ENCODE data around the gene ATG13.

DNA sequence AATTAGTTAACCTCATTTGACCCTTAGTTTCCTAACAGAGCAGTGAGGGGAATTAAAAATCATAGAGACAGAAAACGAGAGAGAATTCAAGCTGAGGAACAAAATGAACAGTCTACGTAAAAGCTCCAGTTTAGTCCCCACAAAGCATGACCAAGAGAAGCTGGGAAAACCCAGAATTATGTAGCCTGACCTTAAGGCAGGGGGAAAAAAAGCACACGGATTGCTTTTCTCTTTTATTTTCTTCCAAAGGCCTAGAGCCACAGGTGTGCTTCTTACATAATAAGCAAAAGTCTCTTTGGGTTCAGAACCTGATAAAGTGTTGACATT, 23.0 kb upstream of the ATG13 start:
- TF ChIP-seq, protein P1, sequence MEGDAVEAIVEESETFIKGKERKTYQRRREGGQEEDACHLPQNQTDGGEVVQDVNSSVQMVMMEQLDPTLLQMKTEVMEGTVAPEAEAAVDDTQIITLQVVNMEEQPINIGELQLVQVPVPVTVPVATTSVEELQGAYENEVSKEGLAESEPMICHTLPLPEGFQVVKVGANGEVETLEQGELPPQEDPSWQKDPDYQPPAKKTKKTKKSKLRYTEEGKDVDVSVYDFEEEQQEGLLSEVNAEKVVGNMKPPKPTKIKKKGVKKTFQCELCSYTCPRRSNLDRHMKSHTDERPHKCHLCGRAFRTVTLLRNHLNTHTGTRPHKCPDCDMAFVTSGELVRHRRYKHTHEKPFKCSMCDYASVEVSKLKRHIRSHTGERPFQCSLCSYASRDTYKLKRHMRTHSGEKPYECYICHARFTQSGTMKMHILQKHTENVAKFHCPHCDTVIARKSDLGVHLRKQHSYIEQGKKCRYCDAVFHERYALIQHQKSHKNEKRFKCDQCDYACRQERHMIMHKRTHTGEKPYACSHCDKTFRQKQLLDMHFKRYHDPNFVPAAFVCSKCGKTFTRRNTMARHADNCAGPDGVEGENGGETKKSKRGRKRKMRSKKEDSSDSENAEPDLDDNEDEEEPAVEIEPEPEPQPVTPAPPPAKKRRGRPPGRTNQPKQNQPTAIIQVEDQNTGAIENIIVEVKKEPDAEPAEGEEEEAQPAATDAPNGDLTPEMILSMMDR (IDR thresholded peaks at IDR 0.05): no peak
- TF ChIP-seq POLR2A (IDR thresholded peaks at IDR 0.05): no peak
